Measurements from ENCODE around the gene TSPAN9.

DNA sequence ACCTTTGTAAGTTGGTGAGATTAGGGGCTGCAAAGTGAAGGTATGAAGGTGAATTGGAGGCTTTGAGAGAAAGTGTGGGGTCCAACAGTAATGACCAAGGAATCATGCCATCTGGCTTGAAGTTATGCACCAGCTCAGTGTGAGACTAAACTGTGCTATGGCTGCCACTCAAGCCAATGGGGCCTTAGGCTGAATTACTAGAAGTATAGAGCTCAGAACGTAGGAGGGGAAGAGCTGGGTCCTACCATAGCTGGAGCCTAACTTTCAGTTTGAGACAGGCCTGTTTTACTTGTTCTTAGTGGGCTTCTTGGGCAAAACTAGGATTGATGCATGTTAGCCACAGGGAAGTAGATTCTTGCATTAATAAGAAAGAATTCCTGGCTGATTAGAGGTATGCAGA is 194.0 kb downstream of the TSPAN9 start:
- TF ChIP-seq, protein P1, sequence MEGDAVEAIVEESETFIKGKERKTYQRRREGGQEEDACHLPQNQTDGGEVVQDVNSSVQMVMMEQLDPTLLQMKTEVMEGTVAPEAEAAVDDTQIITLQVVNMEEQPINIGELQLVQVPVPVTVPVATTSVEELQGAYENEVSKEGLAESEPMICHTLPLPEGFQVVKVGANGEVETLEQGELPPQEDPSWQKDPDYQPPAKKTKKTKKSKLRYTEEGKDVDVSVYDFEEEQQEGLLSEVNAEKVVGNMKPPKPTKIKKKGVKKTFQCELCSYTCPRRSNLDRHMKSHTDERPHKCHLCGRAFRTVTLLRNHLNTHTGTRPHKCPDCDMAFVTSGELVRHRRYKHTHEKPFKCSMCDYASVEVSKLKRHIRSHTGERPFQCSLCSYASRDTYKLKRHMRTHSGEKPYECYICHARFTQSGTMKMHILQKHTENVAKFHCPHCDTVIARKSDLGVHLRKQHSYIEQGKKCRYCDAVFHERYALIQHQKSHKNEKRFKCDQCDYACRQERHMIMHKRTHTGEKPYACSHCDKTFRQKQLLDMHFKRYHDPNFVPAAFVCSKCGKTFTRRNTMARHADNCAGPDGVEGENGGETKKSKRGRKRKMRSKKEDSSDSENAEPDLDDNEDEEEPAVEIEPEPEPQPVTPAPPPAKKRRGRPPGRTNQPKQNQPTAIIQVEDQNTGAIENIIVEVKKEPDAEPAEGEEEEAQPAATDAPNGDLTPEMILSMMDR (IDR thresholded peaks at IDR 0.05; ENCODE audit: low read length) = no peak
- no peak for TF ChIP-seq EZH2 (IDR thresholded peaks at IDR 0.05; ENCODE audit: borderline replicate concordance, low read length)

All from OCI-LY1 (cell line).